GM21423 (cell line): ENCODE measurements around the gene PCDHGA8.
"Not testable (repeated sequence)": the region's sequence is repeated elsewhere in the genome, so short reads cannot be mapped to it uniquely, and the experiment has no call there.

Experiments
- ATAC-seq: cut with Tn5 transposase; IDR thresholded peaks from one replicate; pipeline ENCODE4 v1.9.1; 2021; ENCODE audit warnings: mild to moderate bottlenecking, moderate library complexity; ENCODE audit not compliant: unreplicated experiment

PCDHGA8 gene

GRCh38 chr5:141399555-141400258, 7.3 kb downstream of the PCDHGA8 start:
- ATAC-seq = no peak

- no peak for ATAC-seq
Observed at GRCh38 chr5:141402553-141403243, 10.3 kb downstream of the PCDHGA8 start, which contains the start of gene PCDHGA9. Gene PCDHGA9 (plus strand): TSS chr5:141402778. CDS start chr5:141402953, 175 bp downstream.

GRCh38 chr5:141403387-141403786, 11.0 kb downstream of the PCDHGA8 start:
- no peak for ATAC-seq

- peak; percentile 51 for ATAC-seq
Observed at GRCh38 chr5:141407790-141408505, 15.5 kb downstream of the PCDHGA8 start, which contains the start of gene PCDHGB6. Gene PCDHGB6 (plus strand): TSS chr5:141408021. CDS start chr5:141408203, 182 bp downstream.

- ATAC-seq = no peak
Observed at GRCh38 chr5:141409598-141410306, 17.3 kb downstream of the PCDHGA8 start.

GRCh38 chr5:141411575-141411974, 19.1 kb downstream of the PCDHGA8 start:
- ATAC-seq = no peak

GRCh38 chr5:141412854-141413539, 20.6 kb downstream of the PCDHGA8 start, which contains the start of gene PCDHGA10:
Gene PCDHGA10 (plus strand): TSS chr5:141412987. CDS start chr5:141413176, 189 bp downstream.
- peak; percentile 76 for ATAC-seq

- ATAC-seq = no peak
Observed at GRCh38 chr5:141413540-141414069, 21.2 kb downstream of the PCDHGA8 start.

GRCh38 chr5:141414548-141415274, 22.3 kb downstream of the PCDHGA8 start:
- not testable (repeated sequence) for ATAC-seq

GRCh38 chr5:141415275-141415618, 22.8 kb downstream of the PCDHGA8 start:
- not testable (repeated sequence) for ATAC-seq

GRCh38 chr5:141417494-141418172, 25.2 kb downstream of the PCDHGA8 start, which contains the start of gene PCDHGB7:
Gene PCDHGB7 (plus strand): TSS chr5:141417677. CDS start chr5:141417860, 183 bp downstream.
- ATAC-seq = peak; percentile 75

GRCh38 chr5:141419074-141419880, 26.8 kb downstream of the PCDHGA8 start:
- no peak for ATAC-seq

- ATAC-seq = no peak
Observed at GRCh38 chr5:141420855-141421488, 28.5 kb downstream of the PCDHGA8 start, which contains the start of gene PCDHGA11. Gene PCDHGA11 (plus strand): TSS chr5:141421051. CDS start chr5:141421228, 177 bp downstream.

- no peak for ATAC-seq
Observed at GRCh38 chr5:141421489-141421855, 29.0 kb downstream of the PCDHGA8 start.

GRCh38 chr5:141422742-141423291, 30.4 kb downstream of the PCDHGA8 start:
- no peak for ATAC-seq

- ATAC-seq = no peak
Observed at GRCh38 chr5:141427783-141428426, 35.5 kb downstream of the PCDHGA8 start.
